HL-60 (cell line): ENCODE data around the gene REM1.

ENCODE experiments used
- POLR2AphosphoS5 ChIP-seq: IDR thresholded peaks from 2 replicates; pipeline ENCODE4 v1.6.1; 2012; ENCODE audit warnings: low read depth
- TF ChIP-seq, protein P1 (sequence below): IDR thresholded peaks from one replicate; pipeline ENCODE4 v1.5.1; 2011; ENCODE audit warnings: low read length, control low read depth, inconsistent platforms; ENCODE audit not compliant: insufficient read depth

DNA sequence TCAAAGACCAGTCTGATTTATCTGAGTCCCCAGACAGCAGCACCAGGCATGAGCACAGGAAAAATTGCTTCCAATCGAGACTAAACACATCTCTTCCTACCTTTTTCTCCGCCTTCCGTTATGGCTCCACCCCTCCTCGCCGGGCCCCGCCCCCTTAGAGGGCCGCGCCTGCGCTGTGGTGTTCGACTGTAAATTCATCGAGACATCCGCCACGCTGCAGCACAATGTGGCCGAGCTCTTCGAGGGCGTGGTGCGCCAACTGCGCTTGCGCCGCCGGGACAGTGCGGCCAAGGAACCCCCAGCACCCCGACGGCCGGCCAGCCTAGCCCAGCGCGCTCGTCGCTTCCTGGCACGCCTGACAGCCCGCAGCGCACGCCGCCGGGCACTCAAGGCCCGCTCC is 8.9 kb downstream of the REM1 start:
- TF ChIP-seq, protein P1, sequence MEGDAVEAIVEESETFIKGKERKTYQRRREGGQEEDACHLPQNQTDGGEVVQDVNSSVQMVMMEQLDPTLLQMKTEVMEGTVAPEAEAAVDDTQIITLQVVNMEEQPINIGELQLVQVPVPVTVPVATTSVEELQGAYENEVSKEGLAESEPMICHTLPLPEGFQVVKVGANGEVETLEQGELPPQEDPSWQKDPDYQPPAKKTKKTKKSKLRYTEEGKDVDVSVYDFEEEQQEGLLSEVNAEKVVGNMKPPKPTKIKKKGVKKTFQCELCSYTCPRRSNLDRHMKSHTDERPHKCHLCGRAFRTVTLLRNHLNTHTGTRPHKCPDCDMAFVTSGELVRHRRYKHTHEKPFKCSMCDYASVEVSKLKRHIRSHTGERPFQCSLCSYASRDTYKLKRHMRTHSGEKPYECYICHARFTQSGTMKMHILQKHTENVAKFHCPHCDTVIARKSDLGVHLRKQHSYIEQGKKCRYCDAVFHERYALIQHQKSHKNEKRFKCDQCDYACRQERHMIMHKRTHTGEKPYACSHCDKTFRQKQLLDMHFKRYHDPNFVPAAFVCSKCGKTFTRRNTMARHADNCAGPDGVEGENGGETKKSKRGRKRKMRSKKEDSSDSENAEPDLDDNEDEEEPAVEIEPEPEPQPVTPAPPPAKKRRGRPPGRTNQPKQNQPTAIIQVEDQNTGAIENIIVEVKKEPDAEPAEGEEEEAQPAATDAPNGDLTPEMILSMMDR, result no peak
- no peak for TF ChIP-seq POLR2AphosphoS5
